GM19240 (cell line): ENCODE data around the gene CCNA2.

Source experiments
- DNase-seq: peaks from one replicate; pipeline ENCODE4 v3.0.0; 2011; ENCODE audit warnings: low spot score; ENCODE audit not compliant: insufficient read length

The CCNA2 gene

GRCh38 chr4:121823505-121824170 lies at the start of gene CCNA2:
Gene CCNA2 (minus strand): TSS chr4:121823883. CDS start chr4:121823628, 255 bp downstream.
- peak; percentile 80 for DNase-seq

GRCh38 chr4:121869841-121870822 lies 46.4 kb upstream of the CCNA2 start, which contains the start of gene BBS7:
Gene BBS7 (minus strand): TSS chr4:121870474. CDS start chr4:121870313, 161 bp downstream.
- peak; percentile 69 for DNase-seq

- DNase-seq: no peak
These were observed 40.1 kb upstream of the CCNA2 start for GRCh38 chr4:121863799-121864198.

GRCh38 chr4:121861426-121861825 lies 37.7 kb upstream of the CCNA2 start:
- DNase-seq: no peak

GRCh38 chr4:121860121-121860520 lies 36.4 kb upstream of the CCNA2 start:
- no peak for DNase-seq

- DNase-seq: no peak
These were observed 27.7 kb upstream of the CCNA2 start for GRCh38 chr4:121851354-121851753.

GRCh38 chr4:121846662-121847061 lies 23.0 kb upstream of the CCNA2 start:
- DNase-seq: no peak

- DNase-seq: no peak
These were observed 19.2 kb upstream of the CCNA2 start for GRCh38 chr4:121842862-121843261.

GRCh38 chr4:121838136-121838535 lies 14.5 kb upstream of the CCNA2 start:
- no peak for DNase-seq

- no peak for DNase-seq
These were observed 5.8 kb upstream of the CCNA2 start for GRCh38 chr4:121829511-121829910.

GRCh38 chr4:121827853-121828252 lies 4.2 kb upstream of the CCNA2 start:
- DNase-seq: no peak

- DNase-seq: no peak
These were observed 1.3 kb upstream of the CCNA2 start for GRCh38 chr4:121824950-121825349.

GRCh38 chr4:121824171-121824527 lies 466 bp upstream of the CCNA2 start:
- DNase-seq: no peak

- no peak for DNase-seq
These were observed 733 bp downstream of the CCNA2 start for GRCh38 chr4:121822796-121823504.

GRCh38 chr4:121822047-121822446 lies 1.6 kb downstream of the CCNA2 start:
- DNase-seq: no peak

- no peak for DNase-seq
These were observed 4.3 kb downstream of the CCNA2 start for GRCh38 chr4:121819216-121819965.

GRCh38 chr4:121818215-121818614 lies 5.5 kb downstream of the CCNA2 start:
- DNase-seq: no peak

GRCh38 chr4:121817701-121818100 lies 6.0 kb downstream of the CCNA2 start:
- DNase-seq: no peak

- no peak for DNase-seq
These were observed 6.7 kb downstream of the CCNA2 start for GRCh38 chr4:121817006-121817405.

- DNase-seq: no peak
These were observed 8.9 kb downstream of the CCNA2 start for GRCh38 chr4:121814756-121815155.

- DNase-seq: no peak
These were observed 12.6 kb downstream of the CCNA2 start for GRCh38 chr4:121811122-121811521.
